Trophoblast cell (in vitro differentiated cells and primary cell): ENCODE measurements around the gene TNRC6B.

Experiments
- DNase-seq, 2 donors: peaks; one replicate each; pipeline ENCODE4 v3.0.0-alpha.2; 2016
- H2AFZ ChIP-seq: 2 replicates; pipeline ENCODE4 v1.6.1; 2013; ENCODE audit warnings: low read length, moderate library complexity, mild to moderate bottlenecking; ENCODE audit not compliant: insufficient read depth, poor library complexity
- H2AK5ac ChIP-seq: 2 replicates; pipeline ENCODE4 v1.6.1; 2013; ENCODE audit warnings: mild to moderate bottlenecking, low read length
- H2BK120ac ChIP-seq: 2 replicates; pipeline ENCODE4 v1.6.1; 2013; ENCODE audit warnings: low read length, mild to moderate bottlenecking, moderate library complexity; ENCODE audit not compliant: insufficient read depth, poor library complexity
- H2BK12ac ChIP-seq: 2 replicates; pipeline ENCODE4 v1.6.1; 2013; ENCODE audit warnings: mild to moderate bottlenecking, low read length, moderate library complexity
- H2BK5ac ChIP-seq: 2 replicates; pipeline ENCODE4 v1.6.1; 2013; ENCODE audit warnings: low read length, low read depth, moderate library complexity, mild to moderate bottlenecking; ENCODE audit not compliant: poor library complexity
- H3K14ac ChIP-seq: 2 replicates; pipeline ENCODE4 v1.6.1; 2013; ENCODE audit warnings: mild to moderate bottlenecking, low read length
- H3K18ac ChIP-seq: 2 replicates; pipeline ENCODE4 v1.6.1; 2013; ENCODE audit warnings: mild to moderate bottlenecking, low read length
- H3K23ac ChIP-seq: 2 replicates; pipeline ENCODE4 v1.6.1; 2013; ENCODE audit warnings: low read length
- H3K27ac ChIP-seq: 2 replicates; pipeline ENCODE4 v1.5.1; 2013; ENCODE audit warnings: low read depth, mild to moderate bottlenecking, inconsistent platforms, low read length, moderate library complexity
- H3K27me3 ChIP-seq: 2 replicates; pipeline ENCODE4 v1.6.1; 2013; ENCODE audit warnings: inconsistent platforms, mild to moderate bottlenecking, low read length, moderate library complexity; ENCODE audit not compliant: insufficient read depth
- H3K36me3 ChIP-seq, 2 experiments: 1 replicate in 1 of 2; 2 replicates in 1 of 2; pipeline ENCODE4 v1.6.1; 2013; ENCODE audit warnings: low read length in 2 of 2, mild to moderate bottlenecking in 2 of 2, moderate library complexity in 1 of 2; ENCODE audit not compliant: insufficient read depth in 2 of 2, control insufficient read depth in 1 of 2
- H3K4ac ChIP-seq: 2 replicates; pipeline ENCODE4 v1.6.1; 2013; ENCODE audit warnings: low read depth, mild to moderate bottlenecking, low read length, moderate library complexity
- H3K4me1 ChIP-seq, 2 experiments: 1 replicate in 1 of 2; 2 replicates in 1 of 2; pipeline ENCODE4 v1.6.1; 2013; ENCODE audit warnings: low read length in 2 of 2, mild to moderate bottlenecking in 2 of 2, moderate library complexity in 1 of 2; ENCODE audit not compliant: insufficient read depth in 2 of 2, control insufficient read depth in 1 of 2
- H3K4me2 ChIP-seq: 2 replicates; pipeline ENCODE4 v1.6.1; 2013; ENCODE audit warnings: inconsistent platforms, mild to moderate bottlenecking, low read length, moderate library complexity
- H3K4me3 ChIP-seq: 2 replicates; pipeline ENCODE4 v1.5.1; 2013; ENCODE audit warnings: mild to moderate bottlenecking, low read depth, low read length, inconsistent platforms
- H3K79me1 ChIP-seq: one replicate; pipeline ENCODE4 v1.6.1; 2013; ENCODE audit warnings: low read length
- H3K79me2 ChIP-seq: 2 replicates; pipeline ENCODE4 v1.6.1; 2013; ENCODE audit warnings: low read length, mild to moderate bottlenecking; ENCODE audit not compliant: control insufficient read depth, insufficient read depth, poor library complexity
- H3K9ac ChIP-seq: 2 replicates; pipeline ENCODE4 v1.6.1; 2013; ENCODE audit warnings: mild to moderate bottlenecking, low read length
- H3K9me3 ChIP-seq: 2 replicates; pipeline ENCODE4 v1.6.1; 2013; ENCODE audit warnings: low read depth, mild to moderate bottlenecking, control low read depth, inconsistent platforms, low read length; ENCODE audit not compliant: insufficient read depth
- H4K12ac ChIP-seq: 2 replicates; pipeline ENCODE4 v1.6.1; 2013; ENCODE audit warnings: low read depth, mild to moderate bottlenecking, low read length, moderate library complexity
- H4K8ac ChIP-seq: 2 replicates; pipeline ENCODE4 v1.6.1; 2013; ENCODE audit warnings: low read depth, mild to moderate bottlenecking, low read length, moderate library complexity
- H4K91ac ChIP-seq: one replicate; pipeline ENCODE4 v1.6.1; 2013; ENCODE audit warnings: low read depth, mild to moderate bottlenecking, low read length, moderate library complexity
- WGBS: extraction: QIAGEN DNeasy Blood & Tissue Kit; methylation state at CpG from one replicate; pipeline ENCODE4 v1.1.7; 2013; ENCODE audit warnings: missing lambda C conversion rate; ENCODE audit not compliant: insufficient read length, insufficient coverage; ENCODE audit errors: extremely low coverage; 5-methylcytosine and 5-hydroxymethylcytosine counted together

The TNRC6B gene

GRCh38 chr22:40368016-40368415 is 190.3 kb downstream of the TNRC6B start:
- H3K79me1 ChIP-seq, result peaks cover 6% of the 10 kb centered on the region
- no peak for DNase-seq
- H4K8ac ChIP-seq, result no peak overlapping the region
- no peak overlapping the region for H3K4me3 ChIP-seq
- no peak overlapping the region for H2BK12ac ChIP-seq
- no peak overlapping the region for H3K9ac ChIP-seq
- no peak overlapping the region for H3K4ac ChIP-seq
- no peak overlapping the region for H4K91ac ChIP-seq
- H3K79me2 ChIP-seq, result peaks cover 8% of the 10 kb centered on the region
- no peak overlapping the region for H3K18ac ChIP-seq
- no peak overlapping the region for H2AK5ac ChIP-seq
- no peaks in the 10 kb centered on the region for H3K4me1 ChIP-seq
- no peaks in the 10 kb centered on the region for H3K9me3 ChIP-seq
- no peak overlapping the region for H4K12ac ChIP-seq
- H2BK5ac ChIP-seq, result no peak overlapping the region
- H3K4me2 ChIP-seq, result no peak overlapping the region
- H3K27ac ChIP-seq, result no peak overlapping the region
- H3K23ac ChIP-seq, result no peak overlapping the region
- H3K14ac ChIP-seq, result no peak overlapping the region
- no CpG with 5 or more reads among the region's 6 CpGs for WGBS
- no peak overlapping the region for H2AFZ ChIP-seq
- peaks cover 19 to 28% of the 10 kb centered on the region in 2 experiments for H3K36me3 ChIP-seq
- no peaks in the 10 kb centered on the region for H3K27me3 ChIP-seq
- H2BK120ac ChIP-seq, result no peak overlapping the region

DNA sequence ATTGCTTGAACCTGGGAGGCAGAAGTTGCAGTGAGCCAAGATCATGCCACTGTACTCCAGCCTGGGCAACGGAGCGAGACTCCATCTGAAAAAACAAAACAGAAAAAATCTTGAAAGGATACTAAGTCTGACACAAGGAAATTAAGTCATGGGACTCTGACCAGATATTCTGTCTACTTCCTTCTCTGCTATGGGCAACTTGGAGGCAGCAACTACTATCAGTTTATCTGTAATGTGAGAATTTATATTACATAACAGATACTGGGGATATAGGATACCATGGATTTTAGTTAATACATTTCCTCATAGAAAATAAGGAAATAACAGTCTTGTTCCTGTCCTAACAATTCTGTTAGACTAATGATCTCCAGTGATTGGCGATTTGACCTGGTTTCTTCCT is 191.1 kb downstream of the TNRC6B start:
- H2AK5ac ChIP-seq, result no peak overlapping the region
- peaks cover 19 to 28% of the 10 kb centered on the region in 2 experiments for H3K36me3 ChIP-seq
- H4K12ac ChIP-seq, result no peak overlapping the region
- no peaks in the 10 kb centered on the region for H3K27me3 ChIP-seq
- H3K4me3 ChIP-seq, result no peak overlapping the region
- H3K79me2 ChIP-seq, result peaks cover 8% of the 10 kb centered on the region
- H3K4ac ChIP-seq, result no peak overlapping the region
- no peak overlapping the region for H2BK120ac ChIP-seq
- H3K79me1 ChIP-seq, result peaks cover 6% of the 10 kb centered on the region
- no peak overlapping the region for H3K14ac ChIP-seq
- H3K18ac ChIP-seq, result no peak overlapping the region
- no peak overlapping the region for H3K4me2 ChIP-seq
- no peaks in the 10 kb centered on the region for H3K9me3 ChIP-seq
- no peak overlapping the region for H3K23ac ChIP-seq
- H4K91ac ChIP-seq, result no peak overlapping the region
- no peak overlapping the region for H4K8ac ChIP-seq
- no peak overlapping the region for H3K9ac ChIP-seq
- H2AFZ ChIP-seq, result no peak overlapping the region
- no CpG with 5 or more reads among the region's 3 CpGs for WGBS
- DNase-seq, result no peak
- H3K4me1 ChIP-seq, result no peaks in the 10 kb centered on the region
- no peak overlapping the region for H2BK12ac ChIP-seq
- no peak overlapping the region for H3K27ac ChIP-seq
- no peak overlapping the region for H2BK5ac ChIP-seq

DNA sequence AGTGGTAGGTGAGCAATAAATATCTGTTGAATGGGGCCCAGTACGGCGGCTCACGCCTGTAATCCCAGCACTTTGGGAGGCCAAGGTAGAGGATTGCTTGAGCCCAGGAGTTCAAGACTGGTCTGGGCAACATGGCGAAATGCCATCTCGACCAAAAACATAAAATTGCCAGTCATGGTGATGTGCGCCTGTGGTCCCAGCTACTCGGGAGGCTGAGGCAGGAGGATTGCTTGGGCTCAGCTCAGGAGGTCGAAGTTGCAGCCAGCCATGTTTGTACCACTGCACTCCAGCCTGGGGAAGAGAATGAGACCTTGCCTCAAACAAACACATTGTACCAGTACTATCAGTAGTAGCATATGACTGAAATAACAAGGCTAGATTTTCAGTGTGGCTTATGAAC is 196.8 kb downstream of the TNRC6B start:
- H3K79me1 ChIP-seq, result peaks cover 6% of the 10 kb centered on the region
- H3K18ac ChIP-seq, result no peak overlapping the region
- no peak overlapping the region for H3K4ac ChIP-seq
- H3K27ac ChIP-seq, result no peak overlapping the region
- no peak overlapping the region for H2AK5ac ChIP-seq
- H4K8ac ChIP-seq, result no peak overlapping the region
- no peaks in the 10 kb centered on the region for H3K4me1 ChIP-seq
- DNase-seq, result no peak
- no peak overlapping the region for H3K23ac ChIP-seq
- H2BK12ac ChIP-seq, result no peak overlapping the region
- no peak overlapping the region for H2AFZ ChIP-seq
- no peak overlapping the region for H3K4me3 ChIP-seq
- no peak overlapping the region for H3K14ac ChIP-seq
- no peak overlapping the region for H3K9ac ChIP-seq
- peaks cover 8% of the 10 kb centered on the region for H3K79me2 ChIP-seq
- no peak overlapping the region for H3K4me2 ChIP-seq
- no peaks in the 10 kb centered on the region for H3K36me3 ChIP-seq
- H4K91ac ChIP-seq, result no peak overlapping the region
- no CpG with 5 or more reads among the region's 8 CpGs for WGBS
- H3K9me3 ChIP-seq, result no peaks in the 10 kb centered on the region
- no peak overlapping the region for H2BK120ac ChIP-seq
- no peaks in the 10 kb centered on the region for H3K27me3 ChIP-seq
- no peak overlapping the region for H4K12ac ChIP-seq
- no peak overlapping the region for H2BK5ac ChIP-seq

GRCh38 chr22:40376149-40376548 is 198.4 kb downstream of the TNRC6B start:
- no peak overlapping the region for H2AK5ac ChIP-seq
- no peak overlapping the region for H2BK5ac ChIP-seq
- no peak overlapping the region for H3K27ac ChIP-seq
- no peak overlapping the region for H4K12ac ChIP-seq
- no peaks in the 10 kb centered on the region for H3K27me3 ChIP-seq
- no peak overlapping the region for H4K8ac ChIP-seq
- no peak overlapping the region for H2BK120ac ChIP-seq
- H3K79me1 ChIP-seq, result no peaks in the 10 kb centered on the region
- no peaks in the 10 kb centered on the region for H3K4me1 ChIP-seq
- no peak for DNase-seq
- no peak overlapping the region for H3K4ac ChIP-seq
- H2BK12ac ChIP-seq, result no peak overlapping the region
- H3K18ac ChIP-seq, result no peak overlapping the region
- H2AFZ ChIP-seq, result no peak overlapping the region
- no peak overlapping the region for H4K91ac ChIP-seq
- no peak overlapping the region for H3K9ac ChIP-seq
- no peak overlapping the region for H3K4me2 ChIP-seq
- H3K4me3 ChIP-seq, result no peak overlapping the region
- H3K79me2 ChIP-seq, result peaks cover 1% of the 10 kb centered on the region
- no CpG with 5 or more reads among the region's 5 CpGs for WGBS
- H3K14ac ChIP-seq, result no peak overlapping the region
- no peaks in the 10 kb centered on the region for H3K9me3 ChIP-seq
- H3K23ac ChIP-seq, result no peak overlapping the region
- H3K36me3 ChIP-seq, result peaks cover 0 to 2% of the 10 kb centered on the region in 2 experiments
